ENCODE measurements around the gene FA2H.
"Not testable (repeated sequence)": the region's sequence is repeated elsewhere in the genome, so short reads cannot be mapped to it uniquely, and the experiment has no call there.

FA2H gene

GRCh38 chr16:74770831-74771526 lies 3.6 kb downstream of the FA2H start:
- in situ Hi-C loops (cut with MboI; ENCODE audit: low sequenced_read_pairs), result no loop called here

- in situ Hi-C loops (cut with MboI; ENCODE audit: low sequenced_read_pairs), result no loop called here
Measured at GRCh38 chr16:74769586-74770190, 4.9 kb downstream of the FA2H start.

- in situ Hi-C loops (cut with MboI; ENCODE audit: low sequenced_read_pairs), result no loop called here
Measured at GRCh38 chr16:74768239-74768638, 6.4 kb downstream of the FA2H start.

GRCh38 chr16:74767749-74768148 lies 6.9 kb downstream of the FA2H start:
- in situ Hi-C loops (cut with MboI; ENCODE audit: low sequenced_read_pairs), result no loop called here

- in situ Hi-C loops (cut with MboI; ENCODE audit: low sequenced_read_pairs), result no loop called here
Measured at GRCh38 chr16:74766729-74767128, 7.9 kb downstream of the FA2H start.

GRCh38 chr16:74764184-74764583 lies 10.4 kb downstream of the FA2H start:
- in situ Hi-C loops (cut with MboI; ENCODE audit: low sequenced_read_pairs), result not testable (repeated sequence)

- in situ Hi-C loops (cut with MboI; ENCODE audit: low sequenced_read_pairs), result no loop called here
Measured at GRCh38 chr16:74761665-74762064, 13.0 kb downstream of the FA2H start.

- in situ Hi-C loops (cut with MboI; ENCODE audit: low sequenced_read_pairs), result no loop called here
Measured at GRCh38 chr16:74760007-74760767, 14.4 kb downstream of the FA2H start.

GRCh38 chr16:74759564-74759963 lies 15.1 kb downstream of the FA2H start:
- in situ Hi-C loops (cut with MboI; ENCODE audit: low sequenced_read_pairs), result no loop called here

- in situ Hi-C loops (cut with MboI; ENCODE audit: low sequenced_read_pairs), result no loop called here
Measured at GRCh38 chr16:74758801-74759200, 15.8 kb downstream of the FA2H start.

- in situ Hi-C loops (cut with MboI; ENCODE audit: low sequenced_read_pairs), result no loop called here
Measured at GRCh38 chr16:74757349-74757748, 17.3 kb downstream of the FA2H start.

GRCh38 chr16:74756203-74756602 lies 18.4 kb downstream of the FA2H start:
- in situ Hi-C loops (cut with MboI; ENCODE audit: low sequenced_read_pairs), result no loop called here

GRCh38 chr16:74753180-74753579 lies 21.4 kb downstream of the FA2H start:
- in situ Hi-C loops (cut with MboI; ENCODE audit: low sequenced_read_pairs), result no loop called here

- in situ Hi-C loops (cut with MboI; ENCODE audit: low sequenced_read_pairs), result no loop called here
Measured at GRCh38 chr16:74752756-74753155, 21.9 kb downstream of the FA2H start.

GRCh38 chr16:74752258-74752657 lies 22.4 kb downstream of the FA2H start:
- in situ Hi-C loops (cut with MboI; ENCODE audit: low sequenced_read_pairs), result no loop called here

GRCh38 chr16:74751658-74752057 lies 23.0 kb downstream of the FA2H start:
- in situ Hi-C loops (cut with MboI; ENCODE audit: low sequenced_read_pairs), result no loop called here

- in situ Hi-C loops (cut with MboI; ENCODE audit: low sequenced_read_pairs), result no loop called here
Measured at GRCh38 chr16:74749291-74750055, 25.1 kb downstream of the FA2H start.

- in situ Hi-C loops (cut with MboI; ENCODE audit: low sequenced_read_pairs), result no loop called here
Measured at GRCh38 chr16:74748616-74749026, 26.0 kb downstream of the FA2H start.

- in situ Hi-C loops (cut with MboI; ENCODE audit: low sequenced_read_pairs), result no loop called here
Measured at GRCh38 chr16:74747716-74748615, 26.7 kb downstream of the FA2H start.

- in situ Hi-C loops (cut with MboI; ENCODE audit: low sequenced_read_pairs), result no loop called here
Measured at GRCh38 chr16:74745926-74746325, 28.7 kb downstream of the FA2H start.

All from HL-60/S4 (cell line).